Forelimb muscle (tissue), 1 donor: ENCODE data around the gene USP22. TPM values are rescaled to one million over a fixed set of nuclear protein-coding genes. Genes with fewer than 3 reads are reported as not detected.

ENCODE experiments used
- DNase-seq: peaks from one replicate; pipeline ENCODE4 v3.0.0-alpha.2; 2013; ENCODE audit warnings: low read depth
- polyA plus RNA-seq: library from polyadenylated mRNA; unstranded; fragments of 120-200 nt; gene quantifications from one replicate; pipeline ENCODE4 v1.2.1, GENCODE V29; 2013; ENCODE audit not compliant: insufficient read length

The USP22 gene
- polyA plus RNA-seq, 1 donor = 149 TPM

DNA sequence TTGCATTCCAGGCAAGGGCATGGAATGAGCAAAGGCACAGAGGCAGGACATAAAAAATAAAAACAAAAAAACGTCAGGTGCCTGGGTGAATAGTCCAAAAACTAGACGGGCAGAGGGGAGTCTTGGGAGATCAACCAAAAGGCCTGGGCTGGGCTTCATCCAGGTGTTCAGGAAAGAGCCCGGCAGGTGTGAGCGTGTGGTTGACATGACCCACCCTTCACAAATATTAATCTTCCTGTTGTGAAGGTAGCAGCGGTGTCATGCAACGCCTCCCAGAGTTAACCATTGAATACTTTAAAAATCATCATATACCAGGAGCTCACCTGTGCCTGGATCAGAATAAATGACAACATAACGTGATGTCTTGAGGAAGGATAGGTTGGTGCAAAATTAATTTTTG lies 90.6 kb downstream of the USP22 start:
- no peak for DNase-seq

Other genes starting within 250 kb of the USP22 start
- gene DHRS7B, start 84.0 kb upstream of the USP22 start, polyA plus RNA-seq = 27.2 TPM
- gene TMEM11, start 171.2 kb upstream of the USP22 start, polyA plus RNA-seq = 29.9 TPM
- gene NATD1, start 210.4 kb upstream of the USP22 start, polyA plus RNA-seq = 20.1 TPM
- 22.0 TPM for gene MAP2K3, start 241.7 kb upstream of the USP22 start, polyA plus RNA-seq